HepG2 (cell line): ENCODE results near the gene SYS1. TPM values are rescaled to one million over a fixed set of nuclear protein-coding genes. Genes with fewer than 3 reads are reported as not detected.

Source experiments
- ASH2L ChIP-seq: fragments of 300-600, 200-600 bp; sonication (generic); IDR thresholded peaks from 2 replicates; pipeline ENCODE4 v1.7.0; 2017; ENCODE audit warnings: low read depth, mild to moderate bottlenecking, moderate library complexity, mixed read lengths, low read length; ENCODE audit not compliant: insufficient read length
- ATF7-NPFF ChIP-seq: sonication (generic); formaldehyde crosslinking; IDR thresholded peaks from 2 replicates; pipeline ENCODE4 v1.8.1; 2023; ENCODE audit warnings: mild to moderate bottlenecking, low read depth, missing genetic modification reagents, moderate library complexity
- CBX1 ChIP-seq: IDR thresholded peaks from one replicate; pipeline ENCODE4 v1.6.1; 2016; ENCODE audit warnings: antibody characterized with exemption, low read depth
- ELF3 ChIP-seq: IDR thresholded peaks from 2 replicates; pipeline ENCODE4 v1.6.1; 2016; ENCODE audit warnings: missing genetic modification reagents, missing compliant biosample characterization
- FOXK2 ChIP-seq: fragments of 450-650 bp; IDR thresholded peaks from 2 replicates; pipeline ENCODE4 v1.6.1; 2016
- HDAC2 ChIP-seq: sonication (generic); formaldehyde crosslinking; IDR thresholded peaks from 2 replicates; pipeline ENCODE4 v1.4.0; 2020; ENCODE audit warnings: missing genetic modification reagents
- HMG20B ChIP-seq: conservative IDR thresholded peaks from 2 replicates; pipeline ENCODE4 v1.6.1; 2016; ENCODE audit warnings: missing genetic modification reagents, missing compliant biosample characterization
- IKZF5 ChIP-seq: IDR thresholded peaks from 2 replicates; pipeline ENCODE4 v1.6.1; 2018; ENCODE audit warnings: missing genetic modification reagents, mild to moderate bottlenecking, missing compliant biosample characterization
- KDM5B ChIP-seq: sonication (generic); formaldehyde crosslinking; IDR thresholded peaks from 2 replicates; pipeline ENCODE4 v1.4.0; 2020; ENCODE audit warnings: missing genetic modification reagents, mild to moderate bottlenecking, borderline replicate concordance
- LRRFIP1 ChIP-seq: sonication (generic); formaldehyde crosslinking; conservative IDR thresholded peaks from 2 replicates; pipeline ENCODE4 v1.4.0; 2020; ENCODE audit warnings: missing genetic modification reagents
- PRDM15 ChIP-seq: sonication (generic); formaldehyde crosslinking; IDR thresholded peaks from 2 replicates; pipeline ENCODE4 v1.4.0; 2020; ENCODE audit warnings: missing genetic modification reagents
- SIX4 ChIP-seq: sonication (generic); formaldehyde crosslinking; IDR thresholded peaks from 2 replicates; pipeline ENCODE4 v1.4.0; 2020; ENCODE audit warnings: missing genetic modification reagents
- SKI ChIP-seq: fragments of 450-650 bp; IDR thresholded peaks from one replicate; pipeline ENCODE4 v1.6.1; 2018; ENCODE audit warnings: mild to moderate bottlenecking; ENCODE audit not compliant: partially characterized antibody
- SNAPC5 ChIP-seq: sonication (generic); formaldehyde crosslinking; IDR thresholded peaks from 2 replicates; pipeline ENCODE4 v1.8.1; 2023; ENCODE audit warnings: mild to moderate bottlenecking, missing genetic modification reagents, borderline replicate concordance
- TGIF2 ChIP-seq: IDR thresholded peaks from 2 replicates; pipeline ENCODE4 v1.6.1; 2016; ENCODE audit warnings: control low read depth, missing compliant biosample characterization
- ZBTB14 ChIP-seq: sonication (generic); formaldehyde crosslinking; IDR thresholded peaks from 2 replicates; pipeline ENCODE4 v1.4.0; 2020; ENCODE audit warnings: missing genetic modification reagents
- ZNF207 ChIP-seq: fragments of 450-650 bp; IDR thresholded peaks from 2 replicates; pipeline ENCODE4 v1.6.1; 2016; ENCODE audit warnings: antibody characterized with exemption, borderline replicate concordance
- ZNF878 ChIP-seq: sonication (generic); formaldehyde crosslinking; IDR thresholded peaks from 2 replicates; pipeline ENCODE4 v1.8.1; 2023; ENCODE audit warnings: mild to moderate bottlenecking, missing genetic modification reagents, moderate library complexity
- polyA plus RNA-seq, 8 experiments: library from polyadenylated mRNA; depleted of rRNA in 3 of 8; stranded (reverse) in 7 of 8; unstranded in 1 of 8; fragments of >200 nt; fragmentation: Illumina TruSeq in 4 of 8; extraction: Trizol in 4 of 8; gene quantifications; 2 replicates each; pipeline versions ENCODE4 v1.2.1 to v1.2.3, GENCODE V29; 2011 to 2016; ENCODE audit warnings: low read depth in 4 of 8, missing spikeins in 1 of 8, mixed read lengths in 1 of 8; ENCODE audit not compliant: insufficient read depth in 1 of 8
- total RNA-seq, 5 experiments: library from RNA; depleted of rRNA; stranded (reverse); fragments of >200 nt; fragmentation: Illumina TruSeq; extraction: Trizol; gene quantifications; 2 replicates each; pipeline ENCODE4 v1.2.3, GENCODE V29; 2016; ENCODE audit warnings: low read depth in 1 of 5

The SYS1 gene
- total and polyA plus RNA-seq, 2 of the 13 experiments (the other 11 are each of a cell fraction or from before 2014, with no cell fraction given): 38.3 to 65.6 TPM

GRCh38 chr20:45341939-45342854, 20.8 kb upstream of the SYS1 start (continued):
- TF ChIP-seq IKZF5 (CRISPR knock-in tag): peak; percentile 56; the same call in 1 of the 2 replicates
- TF ChIP-seq TGIF2 (CRISPR knock-in tag): no peak
- TF ChIP-seq LRRFIP1: no peak
- no peak for TF ChIP-seq ZBTB14 (CRISPR knock-in tag)
- no peak; the same call in 1 of the 2 replicates for TF ChIP-seq HMG20B (CRISPR knock-in tag)
- peak; percentile 69 for TF ChIP-seq SKI
- TF ChIP-seq FOXK2: no peak
- peak; percentile 74 for TF ChIP-seq HDAC2 (CRISPR knock-in tag)
- TF ChIP-seq ZNF207: no peak
- peak; percentile 39; the same call in 1 of the 2 replicates for TF ChIP-seq KDM5B (CRISPR knock-in tag)
- peak; percentile 13; the same call in 1 of the 2 replicates for TF ChIP-seq SIX4 (CRISPR knock-in tag)
- TF ChIP-seq CBX1: no peak
- no peak for TF ChIP-seq SNAPC5 (CRISPR knock-in tag)
- TF ChIP-seq PRDM15 (CRISPR knock-in tag): peak; percentile 55
- 0 out of 2 replicates have a peak, but pooled peaks have one; percentile 65 for TF ChIP-seq ZNF878 (CRISPR knock-in tag)
- no peak for TF ChIP-seq ATF7-NPFF
- peak; percentile 46; the same call in 1 of the 2 replicates for TF ChIP-seq ELF3
- TF ChIP-seq ASH2L: peak; percentile 2
